Sigmoid colon (tissue), 7 donors: ENCODE results near the gene CSF2. TPM values are rescaled to one million over a fixed set of nuclear protein-coding genes. Genes with fewer than 3 reads are reported as not detected.

Experiments
- DNase-seq: peaks from one replicate; pipeline ENCODE4 v3.0.0-alpha.2; 2019
- H3K27ac ChIP-seq, 4 donors: fragments of 200-600 bp; sonication (generic); one replicate each; pipeline ENCODE4 v1.5.1; 2016 to 2019; ENCODE audit warnings: mild to moderate bottlenecking in 1 of 4
- H3K27me3 ChIP-seq, 3 donors: fragments of 200-600 bp; sonication (generic); one replicate each; pipeline ENCODE4 v1.5.1; 2019; ENCODE audit warnings: mild to moderate bottlenecking in 1 of 3
- H3K36me3 ChIP-seq, 4 donors: fragments of 200-600 bp; sonication (generic); one replicate each; pipeline ENCODE4 v1.5.1; 2016 to 2019
- H3K4me1 ChIP-seq, 4 donors: fragments of 200-600 bp; sonication (generic); one replicate each; pipeline ENCODE4 v1.5.1; 2017 to 2019
- H3K4me3 ChIP-seq, 4 donors: fragments of 200-600 bp; sonication (generic); one replicate each; pipeline ENCODE4 v1.5.1; 2017 to 2019; ENCODE audit warnings: mild to moderate bottlenecking in 2 of 4, moderate library complexity in 1 of 4
- H3K9me3 ChIP-seq, 4 donors: fragments of 200-600 bp in 3 of 4; sonication (generic) in 3 of 4; one replicate each; pipeline versions ENCODE4 v1.5.1 to v1.6.1; 2013 to 2019
- CTCF ChIP-seq, 4 experiments: fragments of 450-650 bp in 3 of 4; fragments of 200-600 bp in 1 of 4; IDR thresholded peaks; one replicate each; pipeline ENCODE4 v1.5.1; 2016 to 2019; ENCODE audit warnings: antibody characterized with exemption in 4 of 4, mild to moderate bottlenecking in 3 of 4, moderate library complexity in 2 of 4
- EP300 ChIP-seq, 4 donors: sonication (generic); formaldehyde crosslinking; IDR thresholded peaks; one replicate each; pipeline ENCODE4 v1.6.1; 2017; ENCODE audit warnings: antibody characterized with exemption in 4 of 4
- POLR2A ChIP-seq, 2 donors: fragments of 450-650 bp; IDR thresholded peaks; one replicate each; pipeline ENCODE4 v1.6.1; 2016; ENCODE audit warnings: antibody characterized with exemption in 2 of 2, mild to moderate bottlenecking in 2 of 2, moderate library complexity in 2 of 2
- POLR2AphosphoS5 ChIP-seq, 4 donors: sonication (generic); formaldehyde crosslinking; IDR thresholded peaks; one replicate each; pipeline ENCODE4 v1.6.1; 2017; ENCODE audit warnings: antibody characterized with exemption in 4 of 4
- WGBS, 2 donors: extraction: QIAGEN DNeasy Blood & Tissue Kit; methylation state at CpG; one replicate each; pipeline ENCODE4 v1.1.7; 2013; 5-methylcytosine and 5-hydroxymethylcytosine counted together
- intact Hi-C: fragments of 100-400 bp; cut with DNase I; formaldehyde crosslinking; loops from one replicate; pipeline ENCODE4 v1.15.1; 2023
- polyA plus RNA-seq, 3 donors: library from polyadenylated mRNA; stranded (reverse); fragments of 200-250 nt; gene quantifications; one replicate each; pipeline ENCODE4 v1.2.3, GENCODE V29; 2013
- total RNA-seq, 4 donors: library from RNA; depleted of rRNA; stranded (reverse); fragments of >200 nt; gene quantifications; one replicate each; pipeline ENCODE4 v1.1.0, GENCODE V29; 2016
- donor health status: healthy with polysubstance abuse.
- donor health status: Bipolar disorder and iron deficiency.
- donor health status: healthy.

The CSF2 gene
- total and polyA plus RNA-seq, 7 donors, result 1.1 TPM; not detected in 6

GRCh38 chr5:132067451-132067850 lies 6.1 kb upstream of the CSF2 start:
- Histone ChIP-seq H3K36me3 (no peaks in the 10 kb centered on the region), H3K4me1 (no peaks in the 10 kb centered on the region), H3K9me3 (no peaks in the 10 kb centered on the region), H3K27ac (no peak overlapping the region), H3K4me3 (no peak overlapping the region), H3K27me3 (no peaks in the 10 kb centered on the region)
- DNase-seq, result no peak
- no peak for TF ChIP-seq CTCF (IDR thresholded peaks at IDR 0.05)
- intact Hi-C loops, result no loop called here
- WGBS, 2 donors, result 93 to 94% methylated on average over 11 of the region's 11 CpGs

GRCh38 chr5:132067941-132068808 lies 5.4 kb upstream of the CSF2 start:
- Histone ChIP-seq H3K4me3 (no peak overlapping the region), H3K27ac (no peak overlapping the region), H3K27me3 (no peaks in the 10 kb centered on the region), H3K4me1 (no peaks in the 10 kb centered on the region), H3K36me3 (no peaks in the 10 kb centered on the region), H3K9me3 (no peaks in the 10 kb centered on the region)
- WGBS, 2 donors, result 87 to 91% methylated on average over 13 of the region's 13 CpGs
- intact Hi-C loops, result no loop called here
- no peak for TF ChIP-seq POLR2AphosphoS5 (IDR thresholded peaks at IDR 0.05)
- no peak for TF ChIP-seq CTCF (IDR thresholded peaks at IDR 0.05)
- no peak for DNase-seq

DNA sequence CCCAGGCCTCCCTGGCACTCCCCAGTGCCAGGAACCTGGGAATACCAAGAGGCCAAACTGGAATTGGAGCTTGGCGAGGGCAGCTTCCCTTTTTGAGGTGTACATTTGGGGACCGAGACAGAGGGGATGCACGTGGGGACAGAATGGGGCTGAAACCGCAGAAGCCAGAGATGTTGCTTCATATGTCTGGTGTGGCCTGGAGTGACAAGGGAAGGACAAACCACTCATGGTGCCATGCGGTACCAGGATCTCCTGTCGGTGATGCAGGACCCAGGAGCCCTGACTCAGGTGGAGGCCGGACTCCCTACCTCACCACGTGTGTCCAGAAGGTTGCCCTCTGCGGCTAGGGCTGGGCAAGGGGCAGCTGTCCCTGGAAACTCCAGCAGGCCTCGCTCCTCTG lies 4.0 kb upstream of the CSF2 start:
- no peak for TF ChIP-seq POLR2A (IDR thresholded peaks at IDR 0.05)
- no peak for TF ChIP-seq EP300 (IDR thresholded peaks at IDR 0.05)
- TF ChIP-seq POLR2AphosphoS5 (IDR thresholded peaks at IDR 0.05), result no peak
- H3K9me3 ChIP-seq, result no peaks in the 10 kb centered on the region
- no peaks in the 10 kb centered on the region for H3K4me1 ChIP-seq
- H3K36me3 ChIP-seq, result no peaks in the 10 kb centered on the region
- 89 to 95% methylated on average over 10 of the region's 10 CpGs for WGBS, 2 donors
- intact Hi-C loops, result no loop called here
- no peak overlapping the region for H3K27ac ChIP-seq
- no peaks in the 10 kb centered on the region for H3K27me3 ChIP-seq
- DNase-seq, result no peak
- no peak overlapping the region for H3K4me3 ChIP-seq

DNA sequence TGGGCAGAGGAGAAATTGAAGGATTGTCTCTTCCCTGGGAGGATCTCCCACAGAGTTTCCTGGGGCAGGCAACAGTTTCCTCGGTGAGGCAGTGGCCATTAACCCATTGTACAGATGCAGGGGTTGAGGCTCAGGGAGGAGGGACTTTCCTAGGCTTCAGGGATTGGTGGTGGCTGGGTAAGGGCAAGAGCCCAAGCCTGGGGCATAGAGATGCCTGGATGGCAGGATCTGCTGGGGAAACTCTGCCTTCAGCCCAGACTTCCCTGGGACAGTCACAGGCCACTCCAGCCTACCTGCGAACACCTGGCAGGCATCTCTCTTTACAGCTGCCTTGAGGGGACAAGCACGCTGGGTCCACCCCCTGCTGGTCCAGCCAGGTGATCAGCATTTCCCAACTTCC lies 3.6 kb upstream of the CSF2 start:
- Histone ChIP-seq H3K27me3 (no peaks in the 10 kb centered on the region), H3K36me3 (no peaks in the 10 kb centered on the region), H3K27ac (no peak overlapping the region), H3K4me3 (no peak overlapping the region), H3K4me1 (no peaks in the 10 kb centered on the region), H3K9me3 (no peaks in the 10 kb centered on the region)
- TF ChIP-seq EP300 (IDR thresholded peaks at IDR 0.05) (no peak), POLR2A (IDR thresholded peaks at IDR 0.05) (no peak), POLR2AphosphoS5 (IDR thresholded peaks at IDR 0.05) (no peak)
- DNase-seq, result no peak
- 93 to 96% methylated on average over 3 of the region's 3 CpGs for WGBS, 2 donors
- intact Hi-C loops, result no loop called here

GRCh38 chr5:132070460-132071337 lies 2.9 kb upstream of the CSF2 start:
- H3K36me3 ChIP-seq, result no peaks in the 10 kb centered on the region
- H3K4me3 ChIP-seq, result no peak overlapping the region
- intact Hi-C loops, result no loop called here
- 73 to 85% methylated on average over 13 of the region's 13 CpGs for WGBS, 2 donors
- H3K27me3 ChIP-seq, result no peaks in the 10 kb centered on the region
- DNase-seq, result no peak
- H3K9me3 ChIP-seq, result no peaks in the 10 kb centered on the region
- no peak overlapping the region for H3K27ac ChIP-seq
- TF ChIP-seq POLR2A (IDR thresholded peaks at IDR 0.05) (no peak), POLR2AphosphoS5 (IDR thresholded peaks at IDR 0.05) (no peak)
- H3K4me1 ChIP-seq, result no peaks in the 10 kb centered on the region

DNA sequence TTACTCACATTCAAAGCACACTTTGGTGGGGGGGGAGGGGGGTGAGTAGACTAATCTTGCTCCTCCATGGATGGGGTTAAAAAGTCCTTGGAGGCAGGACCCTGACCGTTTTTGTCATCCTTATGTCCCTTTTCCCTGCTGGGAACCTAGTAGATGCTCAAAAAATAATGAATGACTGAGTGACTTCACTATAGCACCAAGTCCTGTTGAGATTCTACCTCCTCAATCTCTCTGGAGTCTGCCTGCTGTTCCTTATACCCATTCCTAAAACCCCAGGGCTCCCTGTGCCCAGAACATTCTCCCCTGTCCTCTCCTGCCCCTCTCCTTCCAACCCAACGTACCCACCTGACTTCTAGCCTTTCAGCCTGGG lies 2.3 kb upstream of the CSF2 start:
- intact Hi-C loops, result no loop called here

More for the DNA sequence above, 2.3 kb upstream of the CSF2 start:
- H3K4me3 ChIP-seq, result no peak overlapping the region
- H3K9me3 ChIP-seq, result no peaks in the 10 kb centered on the region
- no peaks in the 10 kb centered on the region for H3K36me3 ChIP-seq
- no peak for TF ChIP-seq EP300 (IDR thresholded peaks at IDR 0.05)
- no peak overlapping the region for H3K27ac ChIP-seq
- 70 to 85% methylated on average over 2 of the region's 2 CpGs for WGBS, 2 donors
- DNase-seq, result no peak
- H3K27me3 ChIP-seq, result no peaks in the 10 kb centered on the region
- no peaks in the 10 kb centered on the region for H3K4me1 ChIP-seq
